ENCODE data around the gene DYNC1I1.

The DYNC1I1 gene

DNA sequence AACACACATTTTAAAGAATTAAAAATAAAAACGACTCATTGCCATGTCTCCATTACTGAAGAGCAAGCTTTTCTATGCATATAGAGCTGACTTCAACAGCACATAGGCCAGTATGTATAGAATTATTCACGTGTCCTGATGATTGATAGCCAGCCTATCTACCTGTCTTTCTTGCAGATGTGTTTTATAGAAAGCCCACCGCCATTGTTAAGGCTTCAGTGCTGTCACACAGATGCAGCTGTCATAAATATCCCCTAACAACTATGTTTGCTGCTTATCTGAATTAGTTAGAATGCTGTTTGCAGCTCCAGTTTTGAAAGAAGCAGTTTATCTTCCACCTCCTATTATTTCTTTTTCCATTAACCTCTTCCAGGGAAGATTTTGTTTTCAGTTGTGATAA is 313.6 kb downstream of the DYNC1I1 start:
- DNase-seq (ENCODE audit: low spot score), result no peak

DNA sequence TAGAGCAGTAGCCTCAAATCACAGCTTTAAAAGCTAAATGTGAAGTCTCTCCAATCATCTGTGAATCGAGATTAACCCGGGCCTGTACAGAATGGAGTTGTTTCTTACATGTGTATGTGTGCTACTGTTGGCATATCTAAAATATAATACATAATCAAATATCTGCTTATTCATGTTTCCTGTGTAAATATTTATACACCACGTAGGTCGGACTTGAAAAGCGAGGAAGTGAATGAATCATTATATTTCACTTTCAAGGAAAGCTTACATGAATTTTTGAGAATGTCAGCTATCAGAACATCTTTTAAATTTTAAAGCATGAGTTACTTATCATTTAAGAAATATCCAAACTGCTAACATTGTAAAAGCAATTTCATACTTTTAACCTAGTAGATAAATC is 316.2 kb downstream of the DYNC1I1 start:
- DNase-seq (ENCODE audit: low spot score), result no peak

DNA sequence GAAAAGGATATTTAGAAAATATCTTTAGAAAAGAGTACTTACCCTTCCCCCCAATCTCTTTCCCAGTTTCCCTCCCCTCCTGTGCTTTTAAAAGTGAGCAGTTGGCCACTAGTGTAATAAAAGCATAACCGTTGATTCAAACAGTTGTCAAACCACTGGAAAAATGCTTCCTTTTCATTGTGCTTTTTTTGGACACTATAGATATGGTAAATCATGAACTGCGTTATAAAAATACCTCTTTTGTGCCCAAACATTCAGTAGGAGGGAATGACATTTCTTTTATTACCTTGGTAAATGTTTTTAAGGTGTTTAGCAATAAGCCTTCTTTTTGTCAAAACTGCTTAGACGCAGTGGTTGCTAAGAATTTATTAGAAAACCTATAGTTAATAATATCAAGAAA is 317.2 kb downstream of the DYNC1I1 start:
- DNase-seq (ENCODE audit: low spot score), result no peak

DNA sequence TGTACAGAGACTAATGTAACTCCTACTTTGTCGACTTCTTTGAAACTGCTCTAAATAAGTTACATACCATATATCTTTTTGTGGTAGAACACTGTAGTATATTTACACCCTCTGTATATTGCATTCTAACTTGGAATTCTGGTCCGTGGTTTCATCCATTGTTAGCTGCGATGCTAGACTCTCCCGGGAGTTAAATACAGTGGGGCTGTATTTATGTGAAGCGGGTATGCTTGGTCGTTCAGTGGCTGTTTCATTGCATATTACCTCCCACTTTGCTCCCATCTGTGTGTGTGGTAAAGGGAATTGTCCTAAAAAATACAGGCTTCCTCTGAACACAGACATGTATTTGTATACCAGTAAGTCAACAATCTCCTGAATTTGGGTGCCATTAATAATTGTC is 318.4 kb downstream of the DYNC1I1 start:
- DNase-seq (ENCODE audit: low spot score), result no peak

DNA sequence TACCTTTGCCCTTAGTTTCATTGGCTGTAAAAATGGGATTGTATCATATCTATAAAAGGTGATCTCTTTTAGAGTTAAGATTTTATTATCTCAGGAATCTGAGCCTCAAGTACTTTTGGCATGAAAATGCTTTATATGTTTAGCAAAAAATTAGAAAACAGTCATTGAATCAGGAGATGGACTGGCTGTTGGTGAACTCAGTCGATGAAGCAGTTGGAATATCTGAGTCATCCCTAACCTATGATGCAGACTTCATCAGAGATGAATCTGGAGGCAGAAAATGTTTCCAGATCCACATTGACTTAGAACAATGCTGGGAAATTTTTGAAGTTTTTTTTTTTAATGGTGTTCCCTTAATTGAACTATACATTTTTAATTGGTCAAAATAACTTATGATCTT is 321.1 kb downstream of the DYNC1I1 start:
- DNase-seq (ENCODE audit: low spot score), result peak; percentile 74

DNA sequence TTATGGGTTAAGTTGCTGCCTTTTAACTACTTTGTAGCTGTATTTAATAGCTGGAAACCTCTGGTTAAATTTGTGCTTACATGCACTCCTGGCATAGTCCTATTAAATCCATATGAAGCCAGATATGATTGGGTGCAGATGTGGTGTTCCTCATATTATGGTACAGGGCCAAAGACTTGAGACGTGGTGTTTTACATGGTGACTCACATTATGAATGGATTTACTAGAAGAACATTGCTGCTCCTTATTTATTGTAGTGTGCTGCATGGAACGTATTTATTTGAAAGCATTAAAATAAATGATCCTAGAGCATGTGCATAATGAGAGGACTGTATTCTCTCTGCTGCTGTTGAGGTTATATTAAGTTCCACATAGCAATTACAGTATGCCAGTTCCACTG is 325.5 kb downstream of the DYNC1I1 start:
- DNase-seq (ENCODE audit: low spot score), result peak; percentile 33

DNA sequence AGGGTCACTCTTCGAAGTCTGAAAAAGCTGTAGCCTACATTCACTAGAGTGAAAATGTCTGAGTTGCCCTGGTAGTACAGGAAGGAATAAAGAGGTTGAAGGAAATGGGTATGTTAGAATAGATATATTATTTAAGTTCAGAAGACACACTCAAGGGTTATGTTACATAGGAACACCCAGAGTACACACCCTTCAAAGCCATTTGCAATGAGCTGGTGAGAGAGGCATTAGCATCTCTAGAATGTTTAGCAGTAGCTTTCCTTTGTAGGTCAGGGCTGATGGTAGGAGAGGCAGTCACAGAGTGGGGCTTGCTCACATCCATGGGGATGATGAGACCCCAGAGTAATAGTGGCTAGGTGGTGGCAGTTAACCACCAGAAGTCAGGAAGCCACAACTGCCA is 328.4 kb downstream of the DYNC1I1 start:
- DNase-seq (ENCODE audit: low spot score), result no peak

DNA sequence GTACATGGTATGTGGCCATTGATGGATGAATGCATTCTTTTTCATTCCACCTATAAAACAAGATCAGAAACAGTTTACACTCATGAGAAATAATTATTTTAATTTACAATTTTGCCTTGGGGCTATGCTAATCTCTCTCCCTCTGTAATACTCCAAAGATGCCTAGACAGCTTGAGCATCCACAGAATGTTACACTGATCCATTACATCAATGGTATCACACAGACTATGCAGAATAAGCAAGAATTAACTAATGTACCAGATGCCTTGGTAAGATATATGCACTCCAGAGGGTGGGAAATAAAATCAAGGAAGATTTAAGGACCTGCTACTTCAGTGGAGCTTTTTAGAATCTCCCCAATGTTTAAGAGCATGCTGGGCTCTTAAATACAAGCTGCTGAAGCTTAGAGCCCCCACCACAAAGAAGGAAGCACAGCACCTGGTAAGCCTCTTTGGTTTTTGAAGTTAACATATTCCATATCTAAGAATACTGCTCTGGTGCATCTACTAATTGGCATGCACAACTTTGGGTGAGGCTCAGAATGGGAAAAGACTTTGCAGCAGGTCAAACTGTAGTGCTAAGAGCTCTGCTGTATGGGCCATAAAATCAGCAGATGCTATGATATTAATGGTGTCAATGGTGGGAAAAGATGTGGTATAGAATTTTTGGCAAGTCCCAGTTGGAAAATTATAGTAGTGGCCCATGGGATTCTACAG is 329.9 kb downstream of the DYNC1I1 start:
- no peak for DNase-seq (ENCODE audit: low spot score)

DNA sequence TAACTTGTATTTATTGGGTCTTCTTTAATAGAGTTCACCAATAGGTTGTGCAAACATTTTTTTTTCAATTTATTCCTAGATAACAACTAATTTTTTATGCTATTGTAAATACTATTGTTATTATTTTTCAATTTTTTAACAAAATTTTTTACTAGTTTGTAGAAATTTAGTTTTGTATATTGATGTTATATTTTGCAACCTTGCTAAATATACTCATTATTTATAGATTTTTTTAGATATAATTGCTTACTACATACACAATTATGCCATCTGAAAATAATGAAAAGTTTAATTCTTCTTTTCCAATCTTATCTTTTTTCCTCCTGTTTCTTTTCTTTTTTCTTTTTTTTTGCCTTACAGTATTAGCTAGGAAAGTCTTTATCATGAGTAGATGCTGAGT is 332.6 kb downstream of the DYNC1I1 start:
- DNase-seq (ENCODE audit: low spot score), result no peak

DNA sequence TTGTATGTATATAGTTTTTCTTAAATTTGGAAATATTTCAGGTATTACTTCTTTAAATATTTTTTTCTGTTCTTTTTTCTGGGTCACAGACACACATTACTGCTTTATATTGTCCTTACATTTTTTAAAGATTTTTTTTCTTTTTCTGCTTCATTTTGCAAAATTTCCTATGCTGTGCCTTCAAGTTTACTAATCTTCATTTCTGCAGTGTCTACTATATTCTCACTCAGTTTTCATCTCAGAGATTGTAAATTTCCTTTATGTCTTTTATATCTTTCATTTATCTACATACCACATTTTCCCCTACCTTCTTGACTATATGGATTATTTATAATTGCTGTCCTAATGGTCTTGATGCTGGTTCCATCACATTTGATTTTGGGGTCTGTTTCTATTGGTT is 339.1 kb downstream of the DYNC1I1 start:
- no peak for DNase-seq (ENCODE audit: low spot score)

GRCh38 chr7:96114190-96114589 is 341.8 kb downstream of the DYNC1I1 start:
- DNase-seq (ENCODE audit: low spot score), result no peak

GRCh38 chr7:96116173-96116572 is 343.8 kb downstream of the DYNC1I1 start:
- no peak for DNase-seq (ENCODE audit: low spot score)

DNA sequence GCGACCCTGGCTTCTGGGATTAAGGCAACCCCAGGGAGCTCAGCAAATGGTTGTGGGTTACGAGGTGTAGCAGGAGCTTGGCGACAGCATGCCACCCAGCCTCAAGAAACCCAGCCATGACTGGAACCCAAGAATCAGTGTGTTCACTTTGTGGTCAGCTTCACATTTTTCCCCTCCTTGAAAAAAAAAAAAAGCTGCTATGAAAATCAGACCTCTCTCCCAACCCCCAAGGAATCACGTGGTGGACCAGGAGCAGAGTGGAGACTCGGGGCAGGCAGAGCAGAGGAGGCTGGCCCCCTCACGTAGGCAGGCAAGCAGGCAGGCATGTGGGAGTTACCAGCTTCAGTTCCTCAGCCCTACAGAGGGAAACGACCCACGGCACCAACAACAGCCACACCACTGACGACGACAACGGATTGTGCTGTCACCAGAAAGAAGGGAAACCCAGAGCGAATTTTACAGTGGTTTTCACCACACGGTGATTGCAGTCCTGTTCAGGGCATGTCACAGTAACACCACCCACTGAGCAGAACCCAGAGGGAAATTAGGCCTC is 346.2 kb downstream of the DYNC1I1 start:
- DNase-seq (ENCODE audit: low spot score), result no peak

DNA sequence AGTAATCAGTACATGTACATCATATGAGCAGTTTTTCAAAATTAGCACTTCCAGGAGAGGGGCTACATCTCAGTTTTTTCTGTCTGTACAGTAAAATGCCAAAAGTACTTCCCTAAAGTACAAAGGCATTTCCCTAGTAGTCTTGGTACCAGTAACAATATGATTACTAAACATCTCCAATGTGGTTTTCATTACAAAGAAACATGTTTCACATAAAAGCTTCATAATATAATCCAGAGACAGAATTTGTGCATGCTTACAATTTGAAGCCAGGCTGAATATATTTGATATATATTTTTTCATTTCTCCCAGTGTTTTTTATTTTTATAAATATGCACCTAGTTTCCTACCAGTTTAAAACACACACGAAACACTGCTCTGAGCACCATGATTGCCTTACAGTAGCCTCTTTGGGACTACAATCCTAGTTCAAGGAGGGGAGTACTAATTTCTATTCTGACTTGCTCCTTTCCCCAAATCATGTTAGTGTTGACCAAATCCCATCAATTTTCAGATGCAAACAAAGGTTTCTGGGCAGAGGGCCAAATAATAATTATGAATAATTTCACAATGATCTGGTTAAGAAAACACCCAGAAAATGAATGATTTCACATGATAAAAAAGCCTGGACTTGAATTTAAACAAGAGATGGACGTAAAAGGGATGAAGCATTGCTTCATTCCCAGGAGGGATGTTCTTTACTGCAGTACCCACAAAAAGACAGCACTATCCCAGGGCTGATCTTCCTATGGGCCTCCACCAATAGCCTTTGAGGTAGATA is 348.3 kb downstream of the DYNC1I1 start:
- DNase-seq (ENCODE audit: low spot score), result peak; percentile 24

GRCh38 chr7:96121752-96122151 is 349.4 kb downstream of the DYNC1I1 start:
- no peak for DNase-seq (ENCODE audit: low spot score)

DNA sequence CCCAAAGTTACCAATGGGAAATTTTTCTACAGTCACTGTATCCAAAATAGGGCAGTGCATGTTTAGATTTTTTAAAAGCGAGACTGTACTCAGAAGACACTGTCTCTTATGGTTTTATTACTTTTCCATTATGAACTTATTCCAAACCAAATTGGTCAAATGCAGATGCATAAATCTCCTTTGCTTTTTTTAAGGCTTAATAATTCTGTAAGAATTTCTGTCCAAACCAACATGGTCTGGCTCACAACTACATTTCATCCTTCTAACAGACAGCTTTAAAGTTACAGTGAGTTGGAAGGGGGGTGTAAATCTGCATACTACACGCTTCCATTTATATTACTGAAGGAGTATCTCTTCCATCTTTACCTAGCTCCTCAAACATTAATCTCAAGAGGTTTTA is 350.4 kb downstream of the DYNC1I1 start:
- no peak for DNase-seq (ENCODE audit: low spot score)

DNA sequence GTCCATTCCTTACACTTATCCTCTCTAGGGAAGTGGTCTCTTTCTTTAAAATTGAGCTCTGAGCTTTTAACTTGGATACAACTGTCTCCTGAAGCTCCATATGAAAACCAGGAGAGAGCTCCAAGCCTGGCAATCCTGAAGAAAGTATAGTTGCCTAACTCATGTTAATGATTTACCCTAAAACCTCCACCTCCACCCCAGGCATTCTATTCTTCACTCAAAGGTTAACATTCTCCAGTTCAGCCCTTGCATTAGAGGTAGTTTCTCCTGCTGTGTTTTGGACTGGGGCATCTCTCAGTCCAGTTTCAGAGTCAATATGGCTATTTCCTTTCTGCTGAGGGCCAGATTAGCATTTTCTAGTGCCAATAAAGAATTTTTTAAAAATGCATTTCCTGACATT is 354.0 kb downstream of the DYNC1I1 start:
- no peak for DNase-seq (ENCODE audit: low spot score)

GRCh38 chr7:96127746-96128145 is 355.4 kb downstream of the DYNC1I1 start:
- DNase-seq (ENCODE audit: low spot score), result no peak

GRCh38 chr7:96131525-96131924 is 359.2 kb downstream of the DYNC1I1 start:
- no peak for DNase-seq (ENCODE audit: low spot score)

GRCh38 chr7:96135241-96135640 is 362.9 kb downstream of the DYNC1I1 start:
- DNase-seq (ENCODE audit: low spot score), result no peak

GRCh38 chr7:96136600-96137239 is 364.4 kb downstream of the DYNC1I1 start:
- no peak for DNase-seq (ENCODE audit: low spot score)

GRCh38 chr7:96143495-96144259 is 371.3 kb downstream of the DYNC1I1 start:
- no peak for DNase-seq (ENCODE audit: low spot score)

Data from AG08395 (cell line).